IPS-18a (cell line): Measurements from ENCODE around the gene B4GALNT3.

Experiments
- H3K27ac ChIP-seq: one replicate; pipeline ENCODE4 v1.5.1; 2013; ENCODE audit warnings: low read length
- H3K27me3 ChIP-seq: one replicate; pipeline ENCODE4 v1.6.1; 2013; ENCODE audit warnings: mild to moderate bottlenecking, low read length; ENCODE audit not compliant: control insufficient read depth, insufficient read depth
- H3K36me3 ChIP-seq: one replicate; pipeline ENCODE4 v1.6.1; 2013; ENCODE audit warnings: low read depth, low read length; ENCODE audit not compliant: control insufficient read depth
- H3K4me1 ChIP-seq: one replicate; pipeline ENCODE4 v1.6.1; 2013; ENCODE audit warnings: low read depth, low read length; ENCODE audit not compliant: control insufficient read depth
- H3K4me3 ChIP-seq: one replicate; pipeline ENCODE4 v1.5.1; 2013; ENCODE audit warnings: low read length
- H3K9ac ChIP-seq: one replicate; pipeline ENCODE4 v1.6.1; 2013; ENCODE audit warnings: mild to moderate bottlenecking, low read length, moderate library complexity
- H3K9me3 ChIP-seq: one replicate; pipeline ENCODE4 v1.6.1; 2013; ENCODE audit warnings: low read depth, low read length; ENCODE audit not compliant: control insufficient read depth

The B4GALNT3 gene

GRCh38 chr12:593396-594270 is 133.9 kb downstream of the B4GALNT3 start:
- Histone ChIP-seq H3K27me3 (no peaks in the 10 kb centered on the region), H3K27ac (no peak overlapping the region), H3K4me1 (peaks cover 3% of the 10 kb centered on the region), H3K36me3 (no peaks in the 10 kb centered on the region), H3K9me3 (no peaks in the 10 kb centered on the region), H3K4me3 (no peak overlapping the region), H3K9ac (no peak overlapping the region)

GRCh38 chr12:597926-598568 is 138.3 kb downstream of the B4GALNT3 start:
- Histone ChIP-seq H3K27ac (no peak overlapping the region), H3K4me1 (peaks cover 3% of the 10 kb centered on the region), H3K4me3 (no peak overlapping the region), H3K9me3 (no peaks in the 10 kb centered on the region), H3K27me3 (no peaks in the 10 kb centered on the region), H3K36me3 (no peaks in the 10 kb centered on the region), H3K9ac (no peak overlapping the region)

- Histone ChIP-seq H3K27ac (no peak overlapping the region), H3K9ac (no peak overlapping the region)
Observed at GRCh38 chr12:599756-600155, 140.0 kb downstream of the B4GALNT3 start.

GRCh38 chr12:601976-602699 is 142.4 kb downstream of the B4GALNT3 start:
- no peaks in the 10 kb centered on the region for H3K36me3 ChIP-seq
- H3K27me3 ChIP-seq, result no peaks in the 10 kb centered on the region
- no peak overlapping the region for H3K4me3 ChIP-seq
- no peaks in the 10 kb centered on the region for H3K9me3 ChIP-seq
- no peak overlapping the region for H3K9ac ChIP-seq
- peaks cover 3% of the 10 kb centered on the region for H3K4me1 ChIP-seq
- H3K27ac ChIP-seq, result no peak overlapping the region

More at GRCh38 chr12:599756-600155, 140.0 kb downstream of the B4GALNT3 start:
- Histone ChIP-seq H3K27me3 (no peaks in the 10 kb centered on the region), H3K36me3 (no peaks in the 10 kb centered on the region), H3K4me3 (no peak overlapping the region), H3K9me3 (no peaks in the 10 kb centered on the region), H3K4me1 (peaks cover 3% of the 10 kb centered on the region)

- H3K4me3 ChIP-seq, result no peak overlapping the region
- peaks cover 3% of the 10 kb centered on the region for H3K4me1 ChIP-seq
Observed at GRCh38 chr12:602700-603068, 142.9 kb downstream of the B4GALNT3 start.

GRCh38 chr12:604956-605355 is 145.2 kb downstream of the B4GALNT3 start:
- H3K4me3 ChIP-seq, result no peak overlapping the region
- no peaks in the 10 kb centered on the region for H3K4me1 ChIP-seq
- H3K36me3 ChIP-seq, result no peaks in the 10 kb centered on the region
- no peak overlapping the region for H3K9ac ChIP-seq
- no peaks in the 10 kb centered on the region for H3K27me3 ChIP-seq
- no peaks in the 10 kb centered on the region for H3K9me3 ChIP-seq
- H3K27ac ChIP-seq, result no peak overlapping the region

More at GRCh38 chr12:602700-603068, 142.9 kb downstream of the B4GALNT3 start:
- Histone ChIP-seq H3K27ac (no peak overlapping the region), H3K9me3 (no peaks in the 10 kb centered on the region), H3K36me3 (no peaks in the 10 kb centered on the region), H3K9ac (no peak overlapping the region), H3K27me3 (no peaks in the 10 kb centered on the region)

- H3K27ac ChIP-seq, result no peak overlapping the region
- H3K27me3 ChIP-seq, result no peaks in the 10 kb centered on the region
- H3K36me3 ChIP-seq, result no peaks in the 10 kb centered on the region
- no peak overlapping the region for H3K9ac ChIP-seq
- no peaks in the 10 kb centered on the region for H3K4me1 ChIP-seq
- no peaks in the 10 kb centered on the region for H3K9me3 ChIP-seq
- H3K4me3 ChIP-seq, result no peak overlapping the region
Observed at GRCh38 chr12:607541-608001, 147.8 kb downstream of the B4GALNT3 start.

- Histone ChIP-seq H3K36me3 (no peaks in the 10 kb centered on the region), H3K4me3 (no peak overlapping the region), H3K4me1 (no peaks in the 10 kb centered on the region), H3K27ac (no peak overlapping the region), H3K9me3 (no peaks in the 10 kb centered on the region), H3K27me3 (no peaks in the 10 kb centered on the region), H3K9ac (no peak overlapping the region)
Observed at GRCh38 chr12:608413-608812, 148.7 kb downstream of the B4GALNT3 start.

- Histone ChIP-seq H3K4me3 (no peak overlapping the region), H3K9ac (no peak overlapping the region), H3K4me1 (no peaks in the 10 kb centered on the region), H3K36me3 (no peaks in the 10 kb centered on the region), H3K27ac (no peak overlapping the region), H3K27me3 (no peaks in the 10 kb centered on the region), H3K9me3 (no peaks in the 10 kb centered on the region)
Observed at GRCh38 chr12:608921-609320, 149.2 kb downstream of the B4GALNT3 start.

GRCh38 chr12:611721-612120 is 152.0 kb downstream of the B4GALNT3 start:
- H3K9me3 ChIP-seq, result no peaks in the 10 kb centered on the region
- no peak overlapping the region for H3K9ac ChIP-seq
- no peaks in the 10 kb centered on the region for H3K36me3 ChIP-seq
- H3K27me3 ChIP-seq, result no peaks in the 10 kb centered on the region
- H3K4me1 ChIP-seq, result no peaks in the 10 kb centered on the region
- no peak overlapping the region for H3K27ac ChIP-seq
- no peak overlapping the region for H3K4me3 ChIP-seq

- Histone ChIP-seq H3K9ac (no peak overlapping the region), H3K4me1 (no peaks in the 10 kb centered on the region), H3K36me3 (no peaks in the 10 kb centered on the region), H3K4me3 (no peak overlapping the region), H3K9me3 (no peaks in the 10 kb centered on the region), H3K27me3 (no peaks in the 10 kb centered on the region), H3K27ac (no peak overlapping the region)
Observed at GRCh38 chr12:612293-612692, 152.6 kb downstream of the B4GALNT3 start.
